T-cell (primary cell): ENCODE measurements around the gene SETD5. TPM values are rescaled to one million over a fixed set of nuclear protein-coding genes. Genes with fewer than 3 reads are reported as not detected.

Source experiments
- ATAC-seq, 4 experiments: fragments of 200-7000 bp in 3 of 4; fragments of 150-1000 bp in 1 of 4; cut with Tn5 transposase; replicated peaks in 1 of 4; 1 replicate in 3 of 4; 2 replicates in 1 of 4; pipeline ENCODE4 v1.10.0; 2021; ENCODE audit warnings: moderate library complexity in 3 of 4, mild to moderate bottlenecking in 2 of 4, moderate number of reproducible peaks in 1 of 4
- CTCF ChIA-PET, 2 donors: fragments of 300-600 bp; sonication (Branson Sonifier 250); formaldehyde crosslinking; loops; one replicate each; lab custom pipeline; 2022; ENCODE audit warnings: antibody characterized with exemption in 2 of 2; lab: Charles Lee
- POLR2A ChIA-PET, 2 donors: fragments of 300-600 bp; sonication (Branson Sonifier 250); formaldehyde crosslinking; loops; one replicate each; lab custom pipeline; 2022; ENCODE audit warnings: antibody characterized with exemption in 2 of 2; lab: Charles Lee
- DNase-seq, 35 experiments: peaks; one replicate each; pipeline versions ENCODE4 v3.0.0 to v3.0.0-alpha.2; 2013 to 2023
- H3K27ac ChIP-seq: one replicate; pipeline ENCODE4 v1.5.1; 2013; ENCODE audit warnings: low read length
- H3K27me3 ChIP-seq, 2 experiments: replicated peaks in 1 of 2; 1 replicate in 1 of 2; 2 replicates in 1 of 2; pipeline versions ENCODE4 v1.6.1 to v1.7.0; 2013; ENCODE audit warnings: low read length in 1 of 2, mixed read lengths in 1 of 2; ENCODE audit not compliant: control insufficient read depth in 2 of 2, insufficient read depth in 2 of 2; ENCODE audit errors: extremely low read depth in 1 of 2
- H3K36me3 ChIP-seq, 2 donors: 1 replicate in 1 of 2; 2 replicates in 1 of 2; pipeline versions ENCODE4 v1.6.1 to v1.7.0; 2013; ENCODE audit warnings: low read length in 1 of 2; ENCODE audit not compliant: control insufficient read depth in 2 of 2, insufficient read depth in 1 of 2; ENCODE audit errors: extremely low read depth in 1 of 2
- H3K4me1 ChIP-seq, 2 experiments: 1 replicate in 1 of 2; 2 replicates in 1 of 2; pipeline versions ENCODE4 v1.6.1 to v1.7.0; 2013; ENCODE audit warnings: low read length in 2 of 2, mixed read lengths in 1 of 2; ENCODE audit not compliant: insufficient read depth in 2 of 2, control insufficient read depth in 1 of 2; ENCODE audit errors: extremely low read depth in 1 of 2
- H3K4me3 ChIP-seq, 2 donors: 1 replicate in 1 of 2; 2 replicates in 1 of 2; pipeline versions ENCODE4 v1.5.1 to v1.7.0; 2013; ENCODE audit warnings: mild to moderate bottlenecking in 2 of 2, low read length in 1 of 2, moderate library complexity in 1 of 2; ENCODE audit not compliant: control insufficient read depth in 1 of 2; ENCODE audit errors: extremely low read depth in 1 of 2
- H3K9me3 ChIP-seq: 2 replicates; pipeline ENCODE4 v1.7.0; 2013
- H3K27ac Mint-ChIP-seq, 2 donors: one replicate each; pipeline ENCODE4 v1.8.0; 2020 to 2021; ENCODE audit warnings: mild to moderate bottlenecking in 2 of 2, mixed read lengths in 2 of 2
- H3K27me3 Mint-ChIP-seq, 2 donors: one replicate each; pipeline ENCODE4 v1.8.0; 2021 to 2022; ENCODE audit warnings: mixed read lengths in 2 of 2
- H3K36me3 Mint-ChIP-seq: one replicate; pipeline ENCODE4 v1.8.0; 2021; ENCODE audit warnings: mixed read lengths
- H3K4me1 Mint-ChIP-seq, 3 donors: one replicate each; pipeline ENCODE4 v1.8.0; 2020 to 2022; ENCODE audit warnings: mixed read lengths in 3 of 3, mild to moderate bottlenecking in 1 of 3
- H3K4me3 Mint-ChIP-seq, 3 donors: one replicate each; pipeline ENCODE4 v1.8.0; 2020 to 2022; ENCODE audit warnings: mild to moderate bottlenecking in 3 of 3, mixed read lengths in 3 of 3, moderate library complexity in 3 of 3
- H3K9me3 Mint-ChIP-seq, 3 donors: one replicate each; pipeline ENCODE4 v1.8.0; 2020 to 2022; ENCODE audit warnings: mixed read lengths in 3 of 3
- WGBS: methylation state at CpG from one replicate; pipeline ENCODE4 v1.1.5; 2013; ENCODE audit warnings: missing lambda C conversion rate; ENCODE audit not compliant: insufficient coverage; 5-methylcytosine and 5-hydroxymethylcytosine counted together
- total RNA-seq, 35 experiments: library from RNA in 6 of 35; stranded (reverse) in 6 of 35; fragments of 120-200 nt in 1 of 35; gene quantifications; one replicate each; pipeline versions ENCODE4 v1.2.1 to v1.2.4 and lab custom pipeline; 2013 to 2026

Gene SETD5
- total RNA-seq, 5 donors from 2014 or later (not counting 1 experiment from before 2014, with no cell fraction given) = 119 to 131 (median 125) TPM

GRCh38 chr3:9399337-9399703 lies 1.9 kb downstream of the SETD5 start:
- peak overlapping the region in 1 of 2 donors; percentile 91 for H3K4me3 ChIP-seq

GRCh38 chr3:9399746-9400145 lies 2.3 kb downstream of the SETD5 start:
- CTCF ChIA-PET = interaction anchor here (0.6 to 1.4 kb wide), 5 partner anchors 11 to 47 kb away, joined by 3 to 5 read pairs (median 3); partner anchors contain the start of gene THUMPD3 (in 1 of the 2)
- Histone ChIP-seq H3K36me3 (peaks cover 0 to 7% of the 10 kb centered on the region in 2 donors), H3K27me3 (no peaks in the 10 kb centered on the region), H3K4me1 (peaks cover 47 to 62% of the 10 kb centered on the region in 2 experiments), H3K9me3 (no peaks in the 10 kb centered on the region), H3K4me3 (peak overlapping the region; percentile 15 to 45), H3K27ac (no peak overlapping the region)
- Mint-ChIP-seq H3K4me1 (peaks cover 70 to 72% (median 70%) of the 10 kb centered on the region in 3 donors), H3K27ac (peak overlapping the region; percentile 48 to 77), H3K27me3 (no peaks in the 10 kb centered on the region), H3K36me3 (peaks cover 2% of the 10 kb centered on the region), H3K9me3 (no peaks in the 10 kb centered on the region), H3K4me3 (peak overlapping the region; percentile 95 to 100 (median 98))
- POLR2A ChIA-PET = no interaction called here
- ATAC-seq (no peak), DNase-seq (peak in 1 of 35 experiments; percentile 23)
- WGBS = 0% methylated on average over 1 of the region's 3 CpGs

More at GRCh38 chr3:9399337-9399703, 1.9 kb downstream of the SETD5 start:
- H3K4me1 ChIP-seq = peaks cover 47 to 62% of the 10 kb centered on the region in 2 experiments
- ATAC-seq (no peak), DNase-seq (no peak)
- peaks cover 6% of the 10 kb centered on the region for H3K36me3 Mint-ChIP-seq
- no peaks in the 10 kb centered on the region for H3K9me3 Mint-ChIP-seq
- H3K4me1 Mint-ChIP-seq = peaks cover 70 to 72% (median 70%) of the 10 kb centered on the region in 3 donors
- ChIA-PET CTCF (interaction anchor here (0.6 to 1.4 kb wide), 6 partner anchors 9 to 46 kb away, joined by 3 to 5 read pairs (median 3); partner anchors contain the start of gene THUMPD3 (in 1 of the 2)), POLR2A (interaction anchor here in 1 of 2 donors (0.5 to 0.9 kb wide), 4 partner anchors 23 to 45 kb away, joined by 3 to 8 read pairs (median 4); partner anchors contain the start of gene THUMPD3)
- peaks cover 0 to 11% of the 10 kb centered on the region in 2 donors for H3K36me3 ChIP-seq
- WGBS = 17% methylated on average over 2 of the region's 2 CpGs
- no peaks in the 10 kb centered on the region for H3K27me3 Mint-ChIP-seq
- no peaks in the 10 kb centered on the region for H3K9me3 ChIP-seq
- no peaks in the 10 kb centered on the region for H3K27me3 ChIP-seq
- peak overlapping the region; percentile 95 to 100 (median 98) for H3K4me3 Mint-ChIP-seq
- peak overlapping the region; percentile 48 to 77 for H3K27ac Mint-ChIP-seq
- H3K27ac ChIP-seq = peak overlapping the region; percentile 92

GRCh38 chr3:9400616-9401015 lies 3.2 kb downstream of the SETD5 start:
- WGBS = 60% methylated on average over 1 of the region's 3 CpGs
- H3K9me3 Mint-ChIP-seq = no peaks in the 10 kb centered on the region
- Histone ChIP-seq H3K36me3 (no peaks in the 10 kb centered on the region), H3K27ac (no peak overlapping the region), H3K9me3 (no peaks in the 10 kb centered on the region), H3K4me3 (no peak overlapping the region), H3K4me1 (peaks cover 39 to 57% of the 10 kb centered on the region in 2 experiments), H3K27me3 (no peaks in the 10 kb centered on the region)
- ChIA-PET POLR2A (interaction anchor here (0.6 kb wide), 2 partner anchors 24 to 41 kb away, joined by 3 read pairs; no protein-coding TSS in a partner anchor), CTCF (no interaction called here)
- DNase-seq (no peak), ATAC-seq (no peak)
- H3K27me3 Mint-ChIP-seq = no peaks in the 10 kb centered on the region
- peak overlapping the region; percentile 17 to 50 (median 44) for H3K4me3 Mint-ChIP-seq
- peak overlapping the region in 1 of 2 donors; percentile 65 for H3K27ac Mint-ChIP-seq
- H3K4me1 Mint-ChIP-seq = peaks cover 70 to 72% (median 70%) of the 10 kb centered on the region in 3 donors
- no peaks in the 10 kb centered on the region for H3K36me3 Mint-ChIP-seq

GRCh38 chr3:9401986-9402385 lies 4.6 kb downstream of the SETD5 start:
- WGBS = no CpG with 5 or more reads among the region's 4 CpGs
- peaks cover 77 to 80% (median 79%) of the 10 kb centered on the region in 3 donors for H3K4me1 Mint-ChIP-seq
- H3K27ac ChIP-seq = no peak overlapping the region
- H3K9me3 Mint-ChIP-seq = no peaks in the 10 kb centered on the region
- ChIA-PET CTCF (interaction anchor here in 1 of 2 donors (1.4 kb wide), 1 partner anchor 39 kb away, joined by 3 read pairs; the partner anchor contains the start of gene THUMPD3), POLR2A (no interaction called here)
- H3K27ac Mint-ChIP-seq = peak overlapping the region in 1 of 2 donors; percentile 62
- no peaks in the 10 kb centered on the region for H3K9me3 ChIP-seq
- DNase-seq = no peak
- H3K36me3 Mint-ChIP-seq = no peaks in the 10 kb centered on the region
- H3K27me3 ChIP-seq = no peaks in the 10 kb centered on the region
- peak overlapping the region in 2 of 3 donors; percentile 1 to 50 for H3K4me3 Mint-ChIP-seq
- no peak for ATAC-seq
- no peaks in the 10 kb centered on the region for H3K36me3 ChIP-seq
- no peaks in the 10 kb centered on the region for H3K27me3 Mint-ChIP-seq
- H3K4me3 ChIP-seq = no peak overlapping the region
- peaks cover 36 to 55% of the 10 kb centered on the region in 2 experiments for H3K4me1 ChIP-seq

- H3K27me3 ChIP-seq = no peaks in the 10 kb centered on the region
- no peak overlapping the region for H3K27ac ChIP-seq
- no peaks in the 10 kb centered on the region for H3K9me3 Mint-ChIP-seq
- no peak overlapping the region for H3K4me3 ChIP-seq
- H3K9me3 ChIP-seq = no peaks in the 10 kb centered on the region
- H3K27me3 Mint-ChIP-seq = no peaks in the 10 kb centered on the region
- DNase-seq (no peak), ATAC-seq (no peak)
- CTCF ChIA-PET = interaction anchor here in 1 of 2 donors (0.5 to 1.4 kb wide), 3 partner anchors 23 to 46 kb away, joined by 3 to 6 read pairs (median 6); partner anchors contain the start of gene THUMPD3
- H3K36me3 ChIP-seq = no peaks in the 10 kb centered on the region
- peaks cover 83 to 85% (median 85%) of the 10 kb centered on the region in 3 donors for H3K4me1 Mint-ChIP-seq
- POLR2A ChIA-PET = no interaction called here
- H3K36me3 Mint-ChIP-seq = no peaks in the 10 kb centered on the region
- WGBS = 55% methylated on average over 3 of the region's 3 CpGs
- H3K4me3 Mint-ChIP-seq = peak overlapping the region in 2 of 3 donors; percentile 47 to 50
- peaks cover 37 to 55% of the 10 kb centered on the region in 2 experiments for H3K4me1 ChIP-seq
- peak overlapping the region; percentile 24 to 62 for H3K27ac Mint-ChIP-seq
Observed at GRCh38 chr3:9402410-9403228, 5.2 kb downstream of the SETD5 start.

GRCh38 chr3:9403463-9403862 lies 6.0 kb downstream of the SETD5 start:
- ATAC-seq (no peak), DNase-seq (no peak)
- H3K36me3 Mint-ChIP-seq = no peaks in the 10 kb centered on the region
- peaks cover 87 to 90% (median 89%) of the 10 kb centered on the region in 3 donors for H3K4me1 Mint-ChIP-seq
- ChIA-PET CTCF (interaction anchor here in 1 of 2 donors (0.9 to 1.7 kb wide), 3 partner anchors 8 to 47 kb away, joined by 3 to 6 read pairs (median 5); no protein-coding TSS in a partner anchor), POLR2A (interaction anchor here in 1 of 2 donors (0.6 to 0.9 kb wide), 2 partner anchors 10 to 240 kb away, joined by 3 to 4 read pairs; no protein-coding TSS in a partner anchor)
- Histone ChIP-seq H3K4me1 (peaks cover 32 to 55% of the 10 kb centered on the region in 2 experiments), H3K9me3 (no peaks in the 10 kb centered on the region), H3K27ac (no peak overlapping the region), H3K4me3 (no peak overlapping the region), H3K36me3 (no peaks in the 10 kb centered on the region), H3K27me3 (no peaks in the 10 kb centered on the region)
- H3K4me3 Mint-ChIP-seq = peak overlapping the region in 1 of 3 donors; percentile 50
- no peaks in the 10 kb centered on the region for H3K9me3 Mint-ChIP-seq
- H3K27ac Mint-ChIP-seq = no peak overlapping the region
- no CpG with 5 or more reads among the region's 2 CpGs for WGBS
- no peaks in the 10 kb centered on the region for H3K27me3 Mint-ChIP-seq
